NCI-H82 treated with DMSO at 0.1 percent for 48 hours (cell line): Measurements from ENCODE around the gene SELENOF.
A peak's percentile ranks its signal among the peaks of the same experiment; 100 is the strongest.
"Not testable (repeated sequence)": the region's sequence is repeated elsewhere in the genome, so short reads cannot be mapped to it uniquely, and the experiment has no call there.

ENCODE experiments used
- DNase-seq: peaks from one replicate; lab custom pipeline; 2025; ENCODE audit not compliant: unreplicated experiment; lab: John Stamatoyannopoulos, UW

The SELENOF gene

GRCh38 chr1:86922445-86922844 is 8.5 kb upstream of the SELENOF start:
- DNase-seq: no peak

DNA sequence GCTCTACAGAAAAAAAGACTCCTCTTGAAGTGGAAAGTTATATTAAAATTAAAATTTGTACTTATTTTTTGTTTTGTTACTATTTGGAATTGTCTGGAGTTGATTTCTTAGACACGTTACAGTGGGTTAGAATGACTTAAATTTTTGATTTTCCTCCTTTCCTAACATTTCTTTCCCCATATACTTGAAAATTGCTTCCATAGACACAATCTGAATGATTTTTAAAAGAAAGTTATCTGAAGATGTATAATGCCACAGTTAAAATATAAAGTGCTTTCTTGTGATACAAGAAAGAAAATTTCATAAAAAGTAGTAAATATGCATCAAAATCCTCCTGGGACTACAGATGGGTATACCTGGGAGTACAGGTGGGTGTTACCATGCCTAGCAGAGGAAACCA is 2.8 kb upstream of the SELENOF start:
- no peak for DNase-seq

DNA sequence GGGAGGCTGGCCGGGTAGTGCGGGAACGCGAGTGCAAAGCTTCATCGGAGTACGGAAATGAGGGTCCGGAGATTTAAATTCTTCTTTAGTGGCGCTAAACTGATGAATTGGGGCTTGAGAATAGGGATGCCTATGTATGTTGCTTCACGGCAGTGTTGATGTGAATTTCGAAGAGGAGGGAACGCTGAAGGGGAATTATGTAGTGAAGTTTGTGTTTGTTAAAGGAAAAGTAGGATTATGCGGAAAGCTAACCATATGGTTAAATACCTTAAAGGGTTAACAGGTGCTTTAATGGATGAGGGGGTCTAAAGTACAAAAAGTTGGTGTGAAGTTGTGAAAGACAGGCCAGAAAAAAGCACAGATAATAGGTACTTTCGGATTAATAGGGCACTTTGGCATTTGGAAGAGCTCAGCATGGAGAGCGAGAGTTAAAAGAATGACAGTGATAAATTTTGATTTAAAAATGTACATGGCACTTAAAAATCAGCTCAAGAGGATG is 1.9 kb upstream of the SELENOF start:
- no peak for DNase-seq

DNA sequence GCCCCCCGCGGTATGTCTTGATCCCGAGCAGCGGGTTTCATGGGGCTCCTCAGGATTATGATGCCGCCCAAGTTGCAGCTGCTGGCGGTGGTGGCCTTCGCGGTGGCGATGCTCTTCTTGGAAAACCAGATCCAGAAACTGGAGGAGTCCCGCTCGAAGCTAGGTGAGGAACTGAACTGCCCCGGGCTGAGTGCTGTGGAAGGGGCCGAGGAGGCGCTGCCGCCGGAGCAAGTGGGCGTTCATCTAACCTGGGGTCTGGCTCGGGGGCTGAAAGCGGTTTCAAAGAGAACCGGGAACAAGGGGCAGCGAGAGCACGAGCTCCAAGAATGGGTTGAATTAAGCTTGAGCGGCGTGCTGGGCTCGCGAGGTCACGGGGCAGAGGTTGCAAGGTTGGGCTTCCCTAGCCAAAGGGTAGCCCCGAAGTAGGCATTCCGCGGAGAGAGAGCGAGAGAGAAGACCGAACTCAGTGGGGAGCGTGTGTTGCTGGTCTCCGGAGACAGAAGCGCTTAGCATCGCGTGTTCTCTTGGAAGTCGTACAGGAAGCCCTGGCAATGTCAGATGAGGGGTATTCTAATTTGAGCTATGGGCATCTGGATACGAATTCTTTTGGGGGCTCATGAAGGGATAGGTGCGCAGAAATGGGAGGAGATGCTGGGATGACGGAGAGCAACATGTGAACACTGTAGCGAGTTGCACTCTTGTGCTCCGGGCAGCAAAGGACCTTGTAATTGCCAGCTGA is 1.2 kb upstream of the SELENOF start:
- DNase-seq: peak; percentile 51

DNA sequence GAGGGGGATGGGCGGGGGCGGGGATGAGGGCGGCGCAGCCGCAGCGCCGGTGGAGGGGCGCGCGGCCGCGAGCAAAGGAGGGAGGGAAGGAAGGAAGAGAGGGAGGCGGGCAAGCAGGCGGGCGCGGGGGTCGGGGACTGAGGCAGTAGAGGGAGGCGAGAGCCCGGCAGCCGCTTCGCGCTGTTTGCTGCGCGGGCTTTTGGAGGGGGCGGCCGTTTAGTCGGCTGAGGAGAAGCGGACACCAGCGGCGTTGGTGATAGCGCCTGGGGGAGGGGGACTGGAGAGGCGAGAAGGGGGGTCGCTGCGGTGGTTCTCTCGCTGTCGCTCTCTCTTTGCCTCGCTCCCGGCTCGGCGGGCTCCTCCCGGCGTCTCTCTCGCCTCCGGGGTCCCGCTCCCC is 673 bp upstream of the SELENOF start, which contains the start of gene HS2ST1:
Gene HS2ST1 (plus strand): TSS at position 35 of the 397 bp plus-strand sequence.
- no peak for DNase-seq

GRCh38 chr1:86913399-86913895 is 479 bp downstream of the SELENOF start:
- peak; percentile 34 for DNase-seq

- no peak for DNase-seq
Observed at GRCh38 chr1:86912281-86912900, 1.5 kb downstream of the SELENOF start.

DNA sequence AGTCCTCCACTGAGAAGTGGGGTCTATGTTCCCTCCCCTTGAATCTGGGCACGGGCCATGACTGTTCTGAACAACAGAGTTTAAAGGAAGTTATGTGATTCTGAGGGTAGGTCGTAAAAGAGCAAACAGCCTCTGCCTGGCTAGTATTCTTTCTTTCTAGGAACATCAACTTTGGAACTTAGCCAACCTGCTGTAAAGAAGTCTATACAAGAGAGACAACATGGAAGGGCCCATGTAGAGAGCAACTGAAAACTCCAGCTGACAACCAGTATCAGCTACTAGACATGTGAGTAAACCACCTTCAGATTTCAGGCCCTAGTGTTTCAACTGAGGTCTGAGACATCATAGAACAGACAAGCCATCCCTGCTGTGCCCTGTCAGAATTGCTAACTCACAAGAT is 7.5 kb downstream of the SELENOF start:
- no peak for DNase-seq

- DNase-seq: no peak
Observed at GRCh38 chr1:86905875-86906274, 8.1 kb downstream of the SELENOF start.

- DNase-seq: not testable (repeated sequence)
Observed at GRCh38 chr1:86899401-86899800, 14.5 kb downstream of the SELENOF start.

DNA sequence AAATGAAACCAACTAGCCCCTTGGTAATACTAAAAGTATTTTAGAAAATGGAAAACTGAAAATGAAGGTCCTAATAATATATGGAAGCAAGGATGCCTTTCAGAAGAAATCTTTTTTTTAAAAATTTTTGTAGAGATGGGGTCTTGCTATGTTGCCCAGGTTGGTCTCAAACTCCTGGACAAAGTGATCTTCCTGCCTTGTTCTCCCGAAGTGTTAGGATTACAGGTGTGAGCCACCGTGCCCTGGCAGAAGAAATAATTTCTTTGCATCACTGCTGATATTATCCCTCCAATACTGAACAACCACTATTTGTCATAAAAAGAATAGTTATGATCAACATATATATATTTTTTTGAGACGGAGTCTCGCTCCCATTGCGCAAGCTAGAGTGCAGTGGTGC is 25.6 kb downstream of the SELENOF start:
- DNase-seq: no peak

GRCh38 chr1:86887479-86888162 is 26.3 kb downstream of the SELENOF start:
- no peak for DNase-seq

DNA sequence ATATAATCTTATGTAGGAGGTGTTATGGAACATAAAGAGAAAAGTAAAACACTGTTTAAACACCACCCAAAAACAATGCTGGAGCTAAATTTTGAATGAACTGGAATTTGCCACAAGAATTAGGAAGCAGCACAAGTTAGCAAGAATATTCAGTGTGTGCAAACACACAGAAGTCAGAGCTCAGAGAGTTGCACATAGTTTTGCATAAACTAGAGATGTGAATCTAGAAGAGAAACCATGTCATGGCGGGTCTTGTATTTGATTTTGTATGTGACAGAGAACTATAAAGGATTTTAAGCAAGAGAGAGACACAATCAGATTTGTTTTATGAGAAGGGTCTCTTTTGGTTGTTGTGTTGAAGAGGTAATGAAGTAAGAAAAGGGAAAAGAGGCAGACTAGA is 38.2 kb downstream of the SELENOF start:
- no peak for DNase-seq

GRCh38 chr1:86872086-86872485 is 41.8 kb downstream of the SELENOF start:
- no peak for DNase-seq

DNA sequence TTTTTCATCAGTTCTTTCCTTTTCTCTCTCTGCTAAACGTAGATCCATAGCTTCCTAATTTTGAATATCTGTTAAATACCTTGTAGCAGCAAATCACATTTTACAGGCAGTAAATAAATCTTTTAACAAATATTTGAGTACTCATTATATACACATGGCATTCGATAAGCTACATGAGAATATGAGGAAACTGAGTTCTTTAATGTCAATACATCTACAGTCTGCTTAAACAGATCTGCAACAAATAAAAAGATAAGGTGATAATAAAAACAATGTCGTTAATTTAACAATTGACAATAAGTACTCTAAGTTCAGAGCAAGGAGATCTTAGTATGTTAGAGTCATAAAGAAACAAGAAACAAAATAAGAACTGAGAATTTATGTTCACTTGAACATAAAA is 42.9 kb downstream of the SELENOF start:
- DNase-seq: no peak

- no peak for DNase-seq
Observed at GRCh38 chr1:86868477-86868876, 45.4 kb downstream of the SELENOF start.

DNA sequence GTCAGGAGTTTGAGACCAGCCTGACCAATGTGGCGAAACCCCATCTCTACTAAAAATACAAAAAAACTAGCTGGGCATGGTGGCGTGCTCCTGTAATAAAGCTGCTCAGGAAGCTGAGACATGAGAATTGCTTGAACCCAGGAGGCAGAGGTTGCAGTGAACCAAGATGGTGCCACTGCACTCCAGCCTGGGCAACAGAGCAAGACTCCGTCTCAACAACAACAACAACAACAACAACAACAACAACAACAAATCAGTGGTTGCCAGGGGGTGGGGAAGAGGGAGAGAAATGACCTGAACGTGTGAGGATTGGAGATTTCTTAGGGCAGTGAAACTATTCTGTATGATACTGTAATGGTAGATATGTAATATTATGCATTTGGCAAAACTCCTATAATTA is 46.6 kb downstream of the SELENOF start:
- DNase-seq: not testable (repeated sequence)

GRCh38 chr1:86866665-86867064 is 47.3 kb downstream of the SELENOF start:
- no peak for DNase-seq

GRCh38 chr1:86865973-86866637 is 47.8 kb downstream of the SELENOF start:
- no peak for DNase-seq

- DNase-seq: no peak
Observed at GRCh38 chr1:86862920-86863319, 51.0 kb downstream of the SELENOF start.

DNA sequence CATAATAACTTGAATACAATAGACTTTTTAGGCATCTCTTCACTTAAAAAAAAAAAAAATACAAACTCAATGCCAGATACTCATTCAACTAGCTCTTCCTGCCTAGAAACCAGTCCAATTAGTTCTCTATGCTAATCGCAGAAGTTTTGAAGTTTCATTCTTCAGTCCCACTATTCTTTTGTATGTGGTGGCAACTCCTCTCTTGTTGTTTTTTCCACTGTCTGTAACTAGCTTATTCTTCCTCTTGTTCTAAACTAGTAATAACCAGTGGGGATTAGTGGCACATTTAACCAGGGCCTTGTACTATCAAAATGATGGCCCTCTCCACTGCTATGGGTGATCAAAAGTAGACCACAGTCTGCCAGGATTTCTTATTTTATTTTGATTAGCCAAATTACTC is 52.5 kb downstream of the SELENOF start:
- DNase-seq: no peak
